NCI-H524 (cell line): Measurements from ENCODE around the gene REST.
"Not testable (repeated sequence)": the region's sequence is repeated elsewhere in the genome, so short reads cannot be mapped to it uniquely, and the experiment has no call there.

Experiments
- DNase-seq, 2 experiments: peaks; one replicate each; lab custom pipeline; 2025; lab: John Stamatoyannopoulos, UW

The REST gene

DNA sequence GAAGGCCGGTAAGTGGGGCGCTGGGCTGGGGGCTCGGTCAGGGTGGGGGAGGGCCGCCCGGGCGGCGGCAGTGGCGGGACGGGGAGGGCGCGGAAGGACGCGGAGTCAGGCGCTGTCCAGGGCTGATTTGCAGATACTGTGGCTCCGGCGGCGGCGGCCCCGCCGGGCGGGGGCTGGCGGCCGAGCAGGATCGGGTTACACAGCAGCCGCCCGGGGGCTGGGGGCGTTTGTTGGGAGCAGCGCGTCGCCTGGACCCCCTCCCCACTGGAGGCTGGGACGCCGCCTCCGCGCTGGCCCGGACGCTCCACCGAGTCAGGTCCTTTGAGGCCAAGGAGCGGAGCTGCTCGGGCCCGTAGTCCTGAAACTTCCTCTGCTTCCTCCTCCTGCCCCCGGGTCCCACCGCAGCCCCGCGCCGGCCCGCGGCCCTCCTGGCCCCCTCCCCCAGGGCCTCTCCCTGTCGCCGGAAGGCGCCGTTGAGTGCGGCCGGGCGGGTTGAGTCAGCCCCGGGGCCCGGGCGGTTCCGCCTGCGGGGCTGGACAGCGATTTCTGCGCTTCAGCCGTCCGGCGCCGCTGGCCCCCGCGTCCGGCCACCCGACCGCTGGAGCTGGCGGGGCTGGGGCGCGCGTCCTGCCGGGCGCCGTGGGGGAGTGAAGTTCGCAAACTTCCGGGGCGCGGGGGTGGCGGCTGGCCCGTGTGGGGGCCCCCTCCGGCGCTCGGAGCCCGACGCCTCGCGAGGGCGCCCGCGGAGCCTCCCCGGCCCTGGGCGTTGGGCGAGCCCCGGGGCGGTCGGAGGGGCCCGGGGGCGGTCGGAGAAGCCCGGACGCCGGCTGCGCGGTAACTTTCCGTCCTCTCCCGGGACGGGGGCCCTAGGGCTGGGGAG lies 746 bp downstream of the REST start:
- peak in 1 of 2 experiments; percentile 17 for DNase-seq

DNA sequence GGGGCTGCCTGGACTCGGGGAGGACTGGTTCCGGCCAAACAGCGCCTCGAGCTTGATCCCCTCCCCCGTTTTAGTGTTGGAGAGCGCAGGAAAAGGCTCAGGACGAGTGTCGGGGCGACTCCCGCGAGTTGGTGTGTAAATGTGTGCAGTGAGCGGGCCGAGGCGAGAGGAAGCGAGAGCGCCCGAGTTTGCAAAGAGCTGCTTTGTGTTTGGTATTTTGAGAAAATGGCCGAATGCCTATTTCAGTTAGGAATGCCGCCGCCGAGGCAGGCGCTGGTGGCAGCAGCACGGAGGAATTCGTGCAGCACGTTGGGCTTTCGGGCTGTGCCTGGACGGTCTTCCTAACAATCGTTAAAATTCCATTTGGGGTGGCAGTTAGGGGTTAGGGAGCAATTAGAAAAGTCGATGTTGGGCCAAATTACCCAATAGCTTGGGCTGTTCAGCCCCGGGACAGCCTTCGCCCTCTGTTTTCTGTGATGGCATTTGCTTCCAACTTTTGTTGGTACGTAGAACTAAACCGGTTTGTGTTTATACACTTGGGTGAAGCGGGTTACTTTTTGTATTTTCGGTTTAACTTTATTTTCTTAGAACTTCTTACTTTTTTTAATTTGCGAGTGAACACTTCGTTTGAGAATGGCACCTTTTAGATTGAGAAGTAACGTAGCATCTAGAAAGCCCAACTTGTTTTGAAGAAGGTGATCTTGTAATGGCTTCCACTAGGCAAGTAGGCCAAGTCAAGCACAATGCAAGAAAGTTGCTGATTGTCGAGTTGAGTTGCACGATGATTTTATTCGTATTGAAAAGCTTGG lies 1.6 kb downstream of the REST start:
- DNase-seq, result peak in 1 of 2 experiments; percentile 20

DNA sequence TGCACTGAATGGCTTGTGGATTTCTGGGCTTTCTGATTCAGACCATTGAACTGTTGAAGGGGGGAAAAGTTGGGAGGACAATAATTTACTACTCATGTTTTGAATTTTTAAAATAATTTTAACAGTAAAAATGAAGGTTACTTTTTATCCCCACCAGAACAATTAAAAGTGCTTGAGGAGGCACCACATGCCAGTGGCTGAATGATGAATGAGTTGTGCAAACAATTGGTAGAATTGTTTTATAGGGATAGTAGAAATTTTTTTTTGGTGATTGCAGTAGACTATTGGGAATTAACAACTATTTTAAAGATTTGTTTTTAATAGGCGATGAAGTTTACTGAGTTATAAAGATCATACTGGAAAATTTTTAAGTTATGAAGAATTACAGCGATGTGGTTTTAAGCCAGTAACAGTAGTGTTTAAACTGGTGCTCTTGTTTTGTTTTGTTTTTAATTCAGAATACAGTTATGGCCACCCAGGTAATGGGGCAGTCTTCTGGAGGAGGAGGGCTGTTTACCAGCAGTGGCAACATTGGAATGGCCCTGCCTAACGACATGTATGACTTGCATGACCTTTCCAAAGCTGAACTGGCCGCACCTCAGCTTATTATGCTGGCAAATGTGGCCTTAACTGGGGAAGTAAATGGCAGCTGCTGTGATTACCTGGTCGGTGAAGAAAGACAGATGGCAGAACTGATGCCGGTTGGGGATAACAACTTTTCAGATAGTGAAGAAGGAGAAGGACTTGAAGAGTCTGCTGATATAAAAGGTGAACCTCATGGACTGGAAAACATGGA lies 2.7 kb downstream of the REST start:
- DNase-seq, result peak in 1 of 2 experiments; percentile 20

DNA sequence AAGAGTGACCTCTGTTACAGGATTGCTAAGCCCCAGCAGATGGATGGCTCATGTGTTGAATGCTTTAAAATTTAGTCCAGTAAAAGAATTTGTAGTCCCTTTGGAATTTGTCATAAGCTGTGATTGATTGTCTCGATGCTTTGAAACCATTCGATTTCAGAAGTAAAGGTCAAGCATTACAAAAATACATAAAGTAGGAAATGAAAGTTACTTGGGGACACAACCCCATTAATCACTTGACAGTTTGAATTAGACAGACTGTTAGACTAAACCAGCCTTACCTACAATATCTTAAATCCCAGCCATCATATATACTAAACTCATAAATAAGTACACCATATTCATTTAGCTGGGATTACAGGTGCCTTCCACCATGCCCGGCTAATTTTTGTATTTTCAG lies 6.6 kb downstream of the REST start:
- DNase-seq, result no peak

DNA sequence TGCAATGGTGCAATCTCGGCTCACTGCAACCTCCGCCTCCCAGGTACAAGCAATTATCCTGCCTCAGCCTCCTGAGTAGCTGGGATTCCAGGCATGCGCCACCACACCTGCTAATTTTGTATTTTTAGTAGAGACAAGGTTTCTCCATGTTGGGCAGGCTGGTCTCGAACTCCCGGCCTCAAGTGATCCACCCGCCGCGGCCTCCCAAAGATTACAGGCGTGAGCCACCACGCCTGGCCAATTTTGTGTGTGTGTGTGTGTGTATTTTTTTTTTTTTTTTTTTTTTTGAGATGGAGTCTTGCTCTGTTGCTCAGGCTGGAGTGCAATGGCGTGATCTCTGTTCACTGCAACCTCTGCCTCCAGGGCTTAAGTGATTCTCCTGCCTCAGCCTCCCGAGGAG lies 7.3 kb downstream of the REST start:
- not testable (repeated sequence) for DNase-seq

DNA sequence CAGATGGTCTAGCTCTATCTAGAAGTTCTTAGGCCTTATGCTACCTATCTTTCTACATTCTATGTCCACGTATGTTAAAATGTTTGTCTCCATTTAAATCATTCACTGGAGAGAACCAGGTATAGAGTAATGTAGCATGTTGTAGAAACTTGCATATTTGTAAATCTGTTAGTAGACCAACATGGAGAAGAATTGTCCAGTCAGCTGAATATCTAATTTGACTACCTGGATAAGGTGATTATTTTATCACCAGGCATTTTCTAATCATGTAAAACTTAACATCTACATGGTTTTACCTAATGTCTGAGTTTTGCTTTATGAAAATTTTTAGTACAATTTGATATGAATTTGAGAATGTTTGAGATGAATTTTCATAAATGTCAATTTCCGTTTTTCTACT lies 19.5 kb downstream of the REST start:
- no peak for DNase-seq

DNA sequence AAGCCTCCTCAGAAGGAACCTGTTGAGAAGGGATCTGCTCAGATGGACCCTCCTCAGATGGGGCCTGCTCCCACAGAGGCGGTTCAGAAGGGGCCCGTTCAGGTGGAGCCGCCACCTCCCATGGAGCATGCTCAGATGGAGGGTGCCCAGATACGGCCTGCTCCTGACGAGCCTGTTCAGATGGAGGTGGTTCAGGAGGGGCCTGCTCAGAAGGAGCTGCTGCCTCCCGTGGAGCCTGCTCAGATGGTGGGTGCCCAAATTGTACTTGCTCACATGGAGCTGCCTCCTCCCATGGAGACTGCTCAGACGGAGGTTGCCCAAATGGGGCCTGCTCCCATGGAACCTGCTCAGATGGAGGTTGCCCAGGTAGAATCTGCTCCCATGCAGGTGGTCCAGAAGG lies 22.9 kb downstream of the REST start:
- DNase-seq, result no peak

DNA sequence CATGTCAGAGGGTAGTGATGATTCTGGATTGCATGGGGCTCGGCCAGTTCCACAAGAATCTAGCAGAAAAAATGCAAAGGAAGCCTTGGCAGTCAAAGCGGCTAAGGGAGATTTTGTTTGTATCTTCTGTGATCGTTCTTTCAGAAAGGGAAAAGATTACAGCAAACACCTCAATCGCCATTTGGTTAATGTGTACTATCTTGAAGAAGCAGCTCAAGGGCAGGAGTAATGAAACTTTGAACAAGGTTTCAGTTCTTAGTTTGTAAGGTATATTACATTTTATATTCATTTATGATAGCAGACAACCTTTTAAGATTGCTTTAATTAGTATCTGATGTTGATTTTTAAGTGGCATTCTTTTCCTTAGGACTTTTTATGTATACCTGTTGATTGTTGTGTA lies 24.2 kb downstream of the REST start:
- DNase-seq, result no peak

DNA sequence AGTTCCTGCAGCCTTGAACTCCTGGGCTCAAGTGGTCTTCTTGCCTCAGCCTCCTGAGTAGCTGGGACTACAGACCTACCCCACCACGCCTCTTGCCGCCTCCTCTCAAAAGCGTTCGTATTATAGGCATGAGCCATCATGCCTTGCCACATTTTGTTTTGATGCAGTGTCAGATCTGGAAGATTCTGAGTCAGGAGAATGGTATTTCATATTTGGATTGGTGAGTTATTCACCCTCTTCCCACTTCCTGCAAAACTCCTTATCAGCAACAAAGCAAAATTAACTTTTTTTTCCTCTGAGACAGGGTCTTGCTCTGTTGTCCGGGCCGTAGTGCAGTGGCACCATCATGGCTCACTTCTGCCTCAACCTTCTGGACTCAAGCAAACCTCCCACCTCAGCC lies 29.6 kb downstream of the REST start:
- no peak for DNase-seq

DNA sequence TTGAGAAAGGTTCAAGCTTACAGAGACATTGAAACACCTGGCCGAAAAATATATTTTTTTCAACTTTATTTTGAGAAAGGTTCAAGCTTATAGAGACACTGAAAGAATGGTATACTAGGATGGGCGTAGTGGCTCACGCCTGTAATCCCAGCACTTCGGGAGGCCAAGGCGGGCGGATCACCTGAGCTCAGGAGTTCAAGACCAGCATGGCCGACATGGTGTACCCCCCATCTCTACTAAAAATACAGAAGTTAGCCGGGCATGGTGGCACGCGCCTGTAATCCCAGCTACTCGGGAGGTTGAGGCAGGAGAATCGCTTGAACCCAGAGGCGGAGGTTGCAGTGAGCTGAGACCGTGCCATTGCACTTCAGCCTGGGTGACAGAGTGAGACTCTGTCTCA lies 32.1 kb downstream of the REST start:
- not testable (repeated sequence) for DNase-seq

DNA sequence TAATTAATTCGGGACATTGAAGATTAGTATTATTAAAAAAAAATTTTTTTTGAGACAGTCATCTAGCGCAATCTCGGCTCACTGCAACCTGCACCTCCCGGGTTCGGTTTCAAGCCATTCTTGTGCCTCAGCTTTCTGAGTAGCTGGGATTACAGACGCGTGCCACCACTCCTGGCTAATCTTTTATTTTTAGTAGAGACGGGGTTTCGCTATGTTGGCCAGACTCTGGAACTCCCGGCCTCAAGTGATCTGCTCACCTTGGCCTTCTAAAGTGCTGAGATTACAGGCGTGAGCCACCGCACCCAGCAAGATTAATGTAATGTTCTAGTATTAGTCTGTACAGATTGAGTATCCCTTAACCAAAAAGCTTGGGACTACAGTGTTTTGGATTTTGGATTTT lies 32.7 kb downstream of the REST start:
- DNase-seq, result no peak

DNA sequence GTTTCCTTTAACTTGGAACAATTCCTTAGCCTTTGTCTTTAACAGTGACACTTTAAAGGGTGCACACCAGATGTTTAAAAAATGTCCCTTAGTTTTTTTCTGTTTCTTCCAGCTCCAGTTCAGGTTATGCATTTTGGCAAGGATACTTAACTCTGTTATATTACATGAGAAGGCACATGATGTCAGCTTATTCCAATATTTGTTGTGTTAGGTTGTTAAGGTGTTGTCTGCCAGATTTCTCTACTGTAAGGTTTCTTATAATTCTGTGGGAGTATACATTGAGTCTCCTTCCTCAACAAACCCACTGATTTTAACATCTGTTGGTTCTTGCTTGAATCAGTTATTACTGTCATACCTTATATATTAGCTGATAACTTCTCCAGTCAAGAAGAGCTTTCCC lies 33.3 kb downstream of the REST start:
- DNase-seq, result no peak

DNA sequence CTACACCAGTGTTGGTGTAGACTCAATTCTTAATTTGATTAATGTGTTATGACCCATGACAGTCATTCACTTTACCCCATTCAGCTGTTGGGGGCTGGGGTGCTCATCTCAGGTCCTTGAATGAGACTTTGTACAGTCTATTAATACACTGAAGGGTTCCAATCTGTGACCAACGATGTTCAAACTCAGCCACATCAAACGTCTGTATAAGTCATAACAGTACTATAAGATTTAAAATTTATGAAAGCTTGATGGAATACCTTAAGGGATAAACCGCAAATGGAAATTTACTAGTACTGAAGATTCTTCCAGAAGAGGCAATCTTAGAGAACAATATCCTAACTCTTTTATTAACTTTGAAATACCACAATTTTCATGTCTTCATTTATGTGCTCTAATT lies 33.7 kb downstream of the REST start:
- DNase-seq, result no peak

DNA sequence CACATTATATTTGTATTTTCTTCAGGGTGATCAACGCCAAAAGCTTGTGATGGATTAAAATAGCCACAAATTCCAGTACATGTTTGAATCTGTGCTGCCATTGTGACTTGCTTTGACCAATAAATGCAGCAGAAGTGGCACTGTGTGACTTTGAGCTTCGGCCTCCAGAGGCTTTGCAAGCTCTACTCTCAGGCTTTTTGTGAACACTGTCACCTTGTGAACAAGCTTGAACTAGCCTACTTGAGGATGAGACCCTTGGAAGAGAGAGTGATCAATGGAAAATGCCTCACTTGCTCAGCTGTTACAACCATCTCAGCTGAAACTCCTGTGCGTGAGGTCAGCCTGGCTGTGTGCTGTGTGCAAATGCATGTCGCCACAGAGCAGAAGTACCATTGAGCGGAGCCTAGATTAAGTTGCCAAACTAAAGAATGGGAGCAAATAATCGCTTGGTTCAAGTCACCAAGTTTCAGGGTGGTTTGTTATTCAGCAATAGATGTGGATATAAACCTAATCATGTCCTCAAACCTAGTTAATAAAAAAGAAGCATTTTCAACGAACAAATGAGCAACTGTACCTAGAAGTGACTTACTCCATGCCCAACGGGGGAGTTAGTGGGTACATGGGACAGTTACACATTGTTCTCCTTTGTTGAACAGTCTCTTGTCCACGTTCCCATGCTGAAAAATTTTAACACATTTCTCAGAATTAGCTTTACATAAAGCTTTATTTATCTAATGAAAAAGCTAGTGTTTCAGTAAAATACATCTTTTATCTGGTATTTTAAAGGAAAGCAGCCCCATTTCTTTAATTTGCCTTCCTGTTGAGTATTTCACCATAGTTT lies 46.2 kb downstream of the REST start:
- no peak for DNase-seq

DNA sequence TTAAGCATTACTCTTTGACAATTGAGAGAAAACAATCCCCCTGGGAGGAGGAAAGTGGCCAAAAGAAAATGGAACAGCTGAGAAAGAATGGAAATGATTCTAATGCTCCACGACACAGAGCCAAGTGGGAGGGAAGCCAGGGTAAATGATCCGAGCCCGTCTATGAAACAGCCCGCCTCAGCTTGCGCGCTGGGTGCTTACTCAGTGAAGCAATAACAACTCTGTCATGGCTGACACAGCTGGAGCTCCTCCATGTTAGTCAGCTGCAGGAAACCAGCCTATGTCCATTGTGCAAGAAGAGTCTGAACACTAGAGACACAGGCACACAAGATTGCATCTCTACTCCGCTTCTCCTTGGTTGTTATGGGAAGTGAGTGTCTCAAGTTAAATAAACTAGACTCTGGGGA lies 50.4 kb downstream of the REST start:
- DNase-seq, result no peak

DNA sequence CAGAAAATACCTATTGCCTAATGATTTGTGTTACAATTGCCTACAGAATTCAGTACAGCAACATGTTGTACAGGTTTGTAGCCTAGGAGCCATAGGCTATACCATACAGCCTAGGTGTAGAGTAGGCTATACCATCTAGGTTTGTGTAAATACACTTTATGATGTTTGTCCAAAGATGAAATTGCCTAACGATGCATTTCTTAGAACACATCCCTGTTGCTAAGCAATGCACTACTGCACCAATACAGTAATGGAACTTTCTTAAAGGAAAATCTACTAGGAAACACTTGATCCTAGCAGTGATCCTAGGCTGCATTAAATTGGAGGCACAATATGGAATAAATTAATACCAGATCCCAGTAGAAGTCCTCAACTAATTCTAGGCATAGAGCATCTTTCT lies 51.4 kb downstream of the REST start:
- no peak for DNase-seq

DNA sequence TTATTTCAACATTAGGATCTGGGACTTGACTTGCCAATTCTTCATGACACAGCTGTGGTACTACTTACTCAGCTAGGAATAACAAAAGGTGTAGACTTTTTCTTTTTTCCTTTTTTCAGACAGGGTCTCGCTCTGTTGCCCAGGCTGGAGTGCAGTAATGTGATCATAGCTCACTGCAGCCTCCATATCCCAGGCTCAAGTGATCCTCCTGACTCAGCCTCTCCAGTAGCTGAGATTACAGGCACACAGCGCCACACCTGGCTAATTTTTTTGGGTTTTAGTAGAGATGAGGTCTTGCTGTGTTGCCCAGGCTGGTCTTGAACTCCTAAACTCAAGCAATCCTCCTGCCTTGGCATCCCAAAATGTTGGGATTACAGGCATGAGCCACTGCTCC lies 53.4 kb downstream of the REST start:
- no peak for DNase-seq

DNA sequence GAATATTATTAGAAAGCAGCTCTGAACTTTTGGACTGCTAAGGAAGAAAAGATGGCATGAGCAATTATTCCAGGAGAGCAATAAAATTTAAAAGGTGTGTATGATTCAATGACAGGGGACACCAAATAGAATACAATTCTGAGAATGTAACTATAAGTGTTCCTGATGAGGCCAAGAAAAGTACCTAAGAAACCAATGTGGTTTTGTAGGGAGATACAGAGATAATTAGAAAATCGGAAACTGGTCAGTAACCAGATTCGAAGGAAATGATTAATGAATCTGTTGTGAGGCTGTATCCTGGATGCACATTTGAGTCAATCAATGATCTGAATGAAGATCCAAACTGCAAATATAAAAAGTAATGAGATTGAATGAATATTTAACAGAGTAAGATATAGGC lies 63.7 kb downstream of the REST start:
- no peak for DNase-seq

DNA sequence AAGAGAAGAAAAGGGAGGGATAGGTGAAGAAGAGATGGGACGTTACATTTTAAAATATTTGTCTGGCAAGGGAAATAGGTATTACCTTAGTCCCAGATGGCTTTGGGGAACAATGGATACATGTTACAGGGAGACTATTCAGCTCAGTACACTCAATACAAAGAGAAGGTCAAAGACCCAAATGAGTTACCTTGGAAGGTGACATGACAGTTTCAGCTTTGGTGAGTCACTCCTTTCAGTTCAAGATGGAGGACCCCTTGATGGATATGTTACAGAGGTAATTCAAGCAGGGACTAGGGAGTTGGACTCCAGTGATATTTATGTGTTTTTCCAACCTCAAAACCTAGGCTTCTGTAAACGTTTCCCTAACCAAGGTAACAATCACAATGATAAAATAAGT lies 64.7 kb downstream of the REST start:
- no peak for DNase-seq

DNA sequence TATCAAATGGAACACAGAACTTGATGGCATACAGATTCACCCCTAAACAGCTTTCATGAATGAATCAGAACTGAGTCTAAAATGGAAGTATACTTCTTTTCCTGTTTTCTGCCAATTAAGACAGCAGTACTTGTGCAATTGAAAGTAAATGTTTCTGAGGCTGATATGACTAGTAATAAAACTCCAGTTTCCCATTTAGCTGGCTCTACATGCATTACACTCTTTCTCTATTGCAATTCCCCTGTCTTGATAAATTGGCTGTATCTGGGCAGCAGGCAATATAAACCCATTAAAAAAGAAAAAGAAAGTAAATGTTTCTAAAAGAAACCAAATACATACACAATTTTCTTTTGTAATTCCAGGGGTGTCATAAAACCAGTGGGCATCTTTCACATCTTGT lies 65.1 kb downstream of the REST start:
- no peak for DNase-seq

DNA sequence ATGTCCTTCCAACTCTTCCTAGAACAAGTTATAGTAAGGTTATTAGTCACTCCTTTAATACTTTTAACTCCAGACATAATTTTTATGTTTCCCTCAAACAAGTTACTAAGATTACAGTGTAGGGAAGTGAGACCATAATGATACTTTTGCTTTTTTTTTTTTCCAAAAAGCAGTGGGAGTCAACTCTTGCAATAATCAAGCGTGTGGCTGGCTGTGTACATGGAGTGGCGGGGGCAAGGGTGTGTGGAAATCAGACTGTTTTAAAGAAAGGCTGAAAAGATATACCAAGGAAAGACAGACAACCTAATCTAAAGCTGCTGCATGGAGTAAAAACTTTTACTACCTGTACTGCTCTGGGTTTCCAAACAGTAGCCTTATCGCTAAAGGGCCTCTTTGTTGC lies 65.6 kb downstream of the REST start:
- no peak for DNase-seq
